PFSK-1 (cell line): ENCODE results near the gene GMFB.

Experiments used
- FOXP2 ChIP-seq: optimal IDR thresholded peaks from 2 replicates; pipeline ENCODE3; 2011; ENCODE audit warnings: borderline replicate concordance, control low read depth, inconsistent platforms; ENCODE audit not compliant: insufficient read depth; ENCODE audit errors: extremely low read length, extremely low read depth
- POLR2AphosphoS5 ChIP-seq: IDR thresholded peaks from 2 replicates; pipeline ENCODE4 v1.6.1; 2012; ENCODE audit warnings: low read depth, mild to moderate bottlenecking, control low read depth, low read length, moderate library complexity
- REST ChIP-seq, 2 experiments: IDR thresholded peaks; 2 replicates each; pipeline versions ENCODE4 v1.6.1 to v1.8.0; 2011 to 2012; ENCODE audit warnings: low read depth in 2 of 2, low read length in 2 of 2, control low read depth in 1 of 2, inconsistent platforms in 1 of 2, mild to moderate bottlenecking in 1 of 2, moderate library complexity in 1 of 2; ENCODE audit not compliant: insufficient read depth in 1 of 2
- SIN3A ChIP-seq: IDR thresholded peaks from 2 replicates; pipeline ENCODE4 v1.6.1; 2012; ENCODE audit warnings: mild to moderate bottlenecking, low read length, moderate library complexity, borderline replicate concordance; ENCODE audit not compliant: insufficient read depth
- TAF1 ChIP-seq: IDR thresholded peaks from 2 replicates; pipeline ENCODE4 v1.6.1; 2012; ENCODE audit warnings: low read length, control low read depth, borderline replicate concordance; ENCODE audit not compliant: insufficient read depth

Gene GMFB

GRCh38 chr14:54425537-54426274 lies 63.1 kb downstream of the GMFB start:
- TF ChIP-seq TAF1 (no peak), SIN3A (no peak), POLR2AphosphoS5 (no peak), FOXP2 (no peak), REST (IDR thresholded peaks at IDR 0.05; ENCODE audit: insufficient read depth in 1 of 2, low read depth in 2 of 2, low read length in 2 of 2) (no peak)

- TF ChIP-seq FOXP2: no peak
Measured at GRCh38 chr14:54425068-54425467, 63.7 kb downstream of the GMFB start.
